Hepatocyte (in vitro differentiated cells): Measurements from ENCODE around the gene OVOL2.

ENCODE experiments used
- EZH2 ChIP-seq: fragments of 200-600 bp; sonication (generic); IDR thresholded peaks from 2 replicates; pipeline ENCODE4 v1.6.1; 2016; ENCODE audit warnings: antibody characterized with exemption, mild to moderate bottlenecking, borderline replicate concordance
- EZH2phosphoT487 ChIP-seq: fragments of 200-600 bp; sonication (generic); IDR thresholded peaks from one replicate; pipeline ENCODE4 v1.6.1; 2018; ENCODE audit warnings: antibody characterized with exemption, mild to moderate bottlenecking, low read depth, moderate library complexity; ENCODE audit not compliant: unreplicated experiment, severe bottlenecking
- TF ChIP-seq, protein P1 (sequence below): fragments of 200-600 bp; sonication (generic); IDR thresholded peaks from 2 replicates; pipeline ENCODE4 v1.5.1; 2016; ENCODE audit warnings: antibody characterized with exemption, mild to moderate bottlenecking; ENCODE audit not compliant: poor library complexity

DNA sequence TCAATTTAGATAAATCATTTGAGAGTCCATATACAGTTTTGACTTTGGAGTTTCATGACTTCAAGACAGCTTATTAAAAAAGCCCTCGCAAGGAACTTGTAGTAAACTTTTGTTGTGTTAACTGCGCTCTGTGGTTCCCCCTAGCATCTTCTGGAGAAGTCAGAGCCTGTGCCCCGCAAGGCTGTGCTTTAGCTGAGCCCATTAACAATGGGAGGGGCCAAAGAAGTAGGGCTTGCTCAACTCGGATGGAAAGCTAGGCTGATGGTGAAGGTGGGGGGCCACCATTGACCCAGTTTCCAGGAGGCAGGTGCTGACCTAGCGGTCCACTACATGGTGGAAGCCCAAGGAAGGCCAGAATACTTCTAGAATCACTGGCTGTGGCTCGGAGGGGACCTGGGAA lies 29.3 kb upstream of the OVOL2 start:
- TF ChIP-seq EZH2phosphoT487 (no peak), EZH2 (no peak)
- TF ChIP-seq, protein P1, sequence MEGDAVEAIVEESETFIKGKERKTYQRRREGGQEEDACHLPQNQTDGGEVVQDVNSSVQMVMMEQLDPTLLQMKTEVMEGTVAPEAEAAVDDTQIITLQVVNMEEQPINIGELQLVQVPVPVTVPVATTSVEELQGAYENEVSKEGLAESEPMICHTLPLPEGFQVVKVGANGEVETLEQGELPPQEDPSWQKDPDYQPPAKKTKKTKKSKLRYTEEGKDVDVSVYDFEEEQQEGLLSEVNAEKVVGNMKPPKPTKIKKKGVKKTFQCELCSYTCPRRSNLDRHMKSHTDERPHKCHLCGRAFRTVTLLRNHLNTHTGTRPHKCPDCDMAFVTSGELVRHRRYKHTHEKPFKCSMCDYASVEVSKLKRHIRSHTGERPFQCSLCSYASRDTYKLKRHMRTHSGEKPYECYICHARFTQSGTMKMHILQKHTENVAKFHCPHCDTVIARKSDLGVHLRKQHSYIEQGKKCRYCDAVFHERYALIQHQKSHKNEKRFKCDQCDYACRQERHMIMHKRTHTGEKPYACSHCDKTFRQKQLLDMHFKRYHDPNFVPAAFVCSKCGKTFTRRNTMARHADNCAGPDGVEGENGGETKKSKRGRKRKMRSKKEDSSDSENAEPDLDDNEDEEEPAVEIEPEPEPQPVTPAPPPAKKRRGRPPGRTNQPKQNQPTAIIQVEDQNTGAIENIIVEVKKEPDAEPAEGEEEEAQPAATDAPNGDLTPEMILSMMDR = no peak
